ENCODE results near the gene SLC1A3. TPM values are rescaled to one million over a fixed set of nuclear protein-coding genes. Genes with fewer than 3 reads are reported as not detected.

The SLC1A3 gene
- total RNA-seq, 4 donors from 2014 or later: 10.1 to 17.7 (median 12.9) TPM

- WGBS, 2 donors: 77 to 78% methylated on average over 2 of the region's 2 CpGs
- intact Hi-C loops (cut with DNase I; ENCODE audit: low total_unique reads): no loop called here
- TF ChIP-seq POLR2A (IDR thresholded peaks at IDR 0.05): no peak
- TF ChIP-seq CTCF (IDR thresholded peaks at IDR 0.05): no peak
- H3K4me3 ChIP-seq (ENCODE audit: low read depth, poor library complexity, severe bottlenecking): no peak overlapping the region
- DNase-seq (ENCODE audit: low spot score in 2 of 2): no peak
Measured at GRCh38 chr5:36719282-36719681, 112.9 kb downstream of the SLC1A3 start.

- TF ChIP-seq POLR2A (IDR thresholded peaks at IDR 0.05) (no peak), CTCF (IDR thresholded peaks at IDR 0.05) (no peak)
- DNase-seq (ENCODE audit: low spot score in 2 of 2): no peak
- intact Hi-C loops (cut with DNase I; ENCODE audit: low total_unique reads): no loop called here
- H3K4me3 ChIP-seq (ENCODE audit: low read depth, poor library complexity, severe bottlenecking): no peak overlapping the region
- 59 to 61% methylated on average over 4 of the region's 4 CpGs for WGBS, 2 donors
Measured at GRCh38 chr5:36720688-36721087, 114.3 kb downstream of the SLC1A3 start.

- TF ChIP-seq POLR2A (IDR thresholded peaks at IDR 0.05) (no peak), CTCF (IDR thresholded peaks at IDR 0.05) (no peak)
- 65 to 73% methylated on average over 5 of the region's 5 CpGs for WGBS, 2 donors
- no peak overlapping the region for H3K4me3 ChIP-seq (ENCODE audit: low read depth, poor library complexity, severe bottlenecking)
- DNase-seq (ENCODE audit: low spot score in 2 of 2): no peak
- intact Hi-C loops (cut with DNase I; ENCODE audit: low total_unique reads): no loop called here
Measured at GRCh38 chr5:36721664-36722235, 115.3 kb downstream of the SLC1A3 start.

- WGBS, 2 donors: 56 to 57% methylated on average over 6 of the region's 6 CpGs
- no peak for TF ChIP-seq CTCF (IDR thresholded peaks at IDR 0.05)
- no peak for TF ChIP-seq POLR2A (IDR thresholded peaks at IDR 0.05)
- intact Hi-C loops (cut with DNase I; ENCODE audit: low total_unique reads): no loop called here
- H3K4me3 ChIP-seq (ENCODE audit: low read depth, poor library complexity, severe bottlenecking): no peak overlapping the region
- no peak for DNase-seq (ENCODE audit: low spot score in 2 of 2)
Measured at GRCh38 chr5:36722900-36723299, 116.5 kb downstream of the SLC1A3 start.

GRCh38 chr5:36723912-36724311 is 117.5 kb downstream of the SLC1A3 start:
- no peak overlapping the region for H3K4me3 ChIP-seq (ENCODE audit: low read depth, poor library complexity, severe bottlenecking)

More at GRCh38 chr5:36723912-36724311, 117.5 kb downstream of the SLC1A3 start:
- TF ChIP-seq CTCF (IDR thresholded peaks at IDR 0.05): no peak
- no peak for TF ChIP-seq POLR2A (IDR thresholded peaks at IDR 0.05)
- no peak for DNase-seq (ENCODE audit: low spot score in 2 of 2)
- intact Hi-C loops (cut with DNase I; ENCODE audit: low total_unique reads): no loop called here
- 85 to 93% methylated on average over 2 of the region's 2 CpGs for WGBS, 2 donors
